Left forelimb (tissue), 1 donor: ENCODE results near the gene KIF12.

Experiments used
- DNase-seq: peaks from one replicate; pipeline ENCODE4 v3.0.0-alpha.2; 2018; ENCODE audit warnings: low spot score

The KIF12 gene

GRCh38 chr9:114123031-114123977 is 24.2 kb upstream of the KIF12 start:
- DNase-seq, result no peak

GRCh38 chr9:114122136-114123027 is 23.3 kb upstream of the KIF12 start:
- peak; percentile 52 for DNase-seq

- peak; percentile 58 for DNase-seq
Observed at GRCh38 chr9:114121227-114122135, 22.4 kb upstream of the KIF12 start.

- DNase-seq, result no peak
Observed at GRCh38 chr9:114120192-114121014, 21.3 kb upstream of the KIF12 start.

DNA sequence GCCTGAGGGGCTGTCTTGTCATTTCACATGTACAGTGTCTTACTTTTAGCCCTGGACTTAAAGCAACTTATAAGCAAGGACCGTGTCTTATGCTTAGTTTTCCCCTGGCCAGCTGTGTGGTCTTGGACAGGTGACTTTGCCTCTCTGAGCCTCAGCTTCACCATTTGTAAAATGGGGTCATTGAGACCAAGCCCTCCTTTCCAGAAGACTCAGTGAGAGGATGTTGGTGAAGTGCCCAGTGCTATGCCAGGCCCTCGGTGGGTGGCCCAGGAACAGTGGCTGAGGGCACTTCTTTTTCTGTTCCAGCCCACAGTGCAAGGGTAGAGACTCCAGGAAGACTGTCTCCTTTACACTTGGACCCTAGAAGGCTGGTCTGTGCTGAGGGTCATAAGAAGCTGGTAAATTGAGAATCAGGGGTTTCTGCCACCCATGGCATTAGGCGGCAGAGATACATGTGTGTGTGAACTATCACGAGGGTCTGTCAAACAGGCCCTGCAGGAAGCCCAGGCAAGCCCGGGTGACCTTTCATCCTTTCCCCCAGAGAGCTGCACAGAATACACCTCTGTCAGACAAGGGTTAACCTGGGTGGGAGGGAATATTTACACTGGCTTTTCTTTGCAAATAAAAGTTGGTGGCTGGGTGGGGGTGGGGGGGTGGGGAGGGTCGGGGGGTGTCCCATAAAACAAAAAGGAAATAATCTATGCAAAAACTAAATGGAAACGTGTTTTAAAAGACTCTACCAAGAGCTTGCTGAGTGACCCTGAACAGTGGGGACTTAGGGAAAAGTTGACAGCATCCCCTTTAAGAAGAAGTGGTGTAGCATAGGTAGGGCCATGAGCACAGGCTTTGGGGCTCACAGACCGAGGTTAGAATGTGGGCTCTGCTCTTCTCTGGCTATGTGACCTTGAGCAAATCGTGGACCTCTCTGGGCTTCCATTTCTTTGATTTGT is 20.4 kb upstream of the KIF12 start:
- no peak for DNase-seq

DNA sequence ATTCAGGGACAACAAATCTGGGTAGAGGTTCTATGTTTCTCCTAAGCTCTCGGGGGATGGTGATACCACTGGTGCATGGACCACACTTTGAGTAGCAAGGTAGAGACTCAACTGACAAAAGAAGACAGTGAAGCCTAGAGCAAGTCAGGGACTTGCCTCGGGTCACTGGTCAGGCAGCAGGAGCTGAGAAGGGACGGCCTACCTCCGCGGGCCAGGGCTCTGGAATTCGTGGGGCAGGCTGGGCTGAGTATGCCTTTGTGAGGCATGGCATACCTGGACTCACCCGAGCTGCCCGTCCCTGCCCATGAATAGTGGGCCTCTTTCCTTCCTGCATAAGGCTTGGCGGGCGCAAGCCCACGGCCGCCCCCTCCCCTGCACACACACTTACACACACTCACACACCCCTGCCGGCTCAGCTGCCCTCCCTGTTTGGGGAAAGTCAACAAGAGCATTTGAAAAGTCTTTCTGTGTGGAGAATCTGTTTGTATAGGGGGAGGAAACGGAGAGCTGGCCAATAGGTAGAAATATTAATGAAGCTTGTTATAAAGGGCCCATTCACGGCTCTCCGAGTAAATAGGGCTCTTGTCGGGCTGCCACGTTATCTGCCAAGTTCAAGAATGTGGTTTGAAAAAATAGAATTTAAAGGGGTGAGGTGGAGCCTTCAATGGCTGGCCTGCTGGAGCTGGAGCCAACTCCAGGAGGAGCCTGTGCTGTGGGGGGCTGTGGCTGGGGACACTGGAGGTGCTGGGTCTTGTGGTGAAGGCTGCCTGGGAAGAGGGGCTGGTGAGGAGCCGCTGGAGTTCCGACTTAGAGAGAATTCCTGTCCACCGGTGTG is 19.1 kb upstream of the KIF12 start:
- peak; percentile 54 for DNase-seq

DNA sequence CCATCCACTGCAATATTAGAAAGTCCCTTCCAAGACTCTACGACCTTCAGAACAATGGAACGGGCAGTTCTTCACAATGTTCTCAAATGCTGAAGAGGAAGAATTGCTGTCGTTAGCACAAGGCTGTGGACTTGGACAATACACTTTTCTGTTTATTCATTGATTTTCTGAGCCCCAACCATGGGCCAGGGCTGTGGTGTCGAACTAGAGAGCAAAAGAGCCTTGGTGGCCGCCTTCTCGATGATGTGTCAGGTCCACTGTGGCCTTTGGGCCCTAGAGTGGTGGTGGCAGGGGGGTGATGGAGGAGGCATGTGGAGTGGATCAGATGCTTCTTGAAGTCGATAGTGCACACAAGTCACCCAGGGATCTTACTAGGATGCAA is 18.5 kb upstream of the KIF12 start:
- no peak for DNase-seq

DNA sequence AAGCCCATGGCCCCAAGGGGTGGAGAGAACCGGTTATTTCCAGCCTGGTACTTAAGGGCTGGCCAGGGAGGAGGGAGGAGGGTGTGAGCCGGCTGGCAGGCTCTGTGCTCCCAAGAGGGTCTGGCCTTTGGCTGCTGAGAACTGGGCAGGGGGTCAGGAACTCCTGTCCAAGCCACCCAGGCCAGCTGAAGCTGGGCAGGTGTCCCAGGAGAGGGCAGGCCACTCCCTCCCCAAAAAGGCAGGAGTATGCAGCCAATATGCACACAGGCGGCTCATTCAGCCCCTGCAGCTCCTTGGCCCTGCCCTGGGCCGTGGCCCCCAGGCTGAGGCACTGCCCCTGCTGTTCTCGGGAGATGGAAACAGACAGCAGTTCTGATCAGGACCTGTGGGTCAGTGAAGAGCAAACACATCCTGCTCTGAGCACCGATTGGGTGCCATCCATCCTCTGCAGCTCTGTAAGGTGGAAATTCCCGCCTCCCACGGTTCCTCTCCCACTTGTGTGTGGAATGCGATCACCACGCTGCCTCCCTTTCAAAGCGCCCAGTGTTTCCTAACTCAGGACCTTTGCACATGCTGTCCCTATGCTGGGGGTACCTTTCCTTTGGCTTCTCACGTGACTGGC is 17.1 kb upstream of the KIF12 start:
- DNase-seq, result no peak

- no peak for DNase-seq
Observed at GRCh38 chr9:114115654-114116125, 16.6 kb upstream of the KIF12 start.

- no peak for DNase-seq
Observed at GRCh38 chr9:114114364-114114763, 15.3 kb upstream of the KIF12 start.

DNA sequence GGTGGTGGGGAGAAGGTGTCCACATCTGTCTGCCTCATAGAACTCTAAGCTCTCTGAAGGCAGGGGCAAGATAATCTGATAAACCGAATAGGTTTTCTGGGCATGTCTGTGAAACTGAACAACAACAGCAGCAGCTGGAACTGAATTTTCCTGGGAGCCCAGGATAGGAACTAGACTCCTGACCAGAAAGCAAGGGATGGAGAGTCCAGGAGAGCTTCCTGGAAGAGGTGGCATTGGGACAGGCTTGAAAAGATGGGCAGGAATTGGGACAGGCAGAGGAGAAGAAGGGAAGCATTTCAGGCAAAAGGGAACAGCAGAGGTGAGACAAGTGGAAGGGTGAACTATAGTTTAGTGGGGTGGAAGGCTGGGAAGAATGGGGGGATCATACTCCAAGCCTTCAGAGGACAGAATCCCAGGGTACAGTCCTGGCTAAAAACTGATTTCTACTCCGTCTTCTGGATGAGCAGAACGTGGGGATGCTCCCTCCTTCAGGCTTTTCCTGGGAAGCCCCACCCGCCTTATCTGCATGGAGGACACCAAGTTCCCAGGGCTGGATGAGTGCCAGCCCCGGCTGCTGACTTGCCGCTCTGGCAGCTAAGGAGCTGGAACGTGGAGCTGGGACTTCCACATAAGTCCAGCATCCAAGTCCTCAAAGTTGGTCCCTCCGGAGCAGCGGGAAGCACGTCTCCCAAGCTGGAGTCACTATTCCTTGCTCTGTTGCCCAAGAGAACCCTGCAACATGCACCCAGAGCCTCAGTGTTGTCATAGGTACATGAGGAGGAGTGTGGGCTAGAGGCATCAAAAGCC is 13.9 kb upstream of the KIF12 start:
- no peak for DNase-seq

DNA sequence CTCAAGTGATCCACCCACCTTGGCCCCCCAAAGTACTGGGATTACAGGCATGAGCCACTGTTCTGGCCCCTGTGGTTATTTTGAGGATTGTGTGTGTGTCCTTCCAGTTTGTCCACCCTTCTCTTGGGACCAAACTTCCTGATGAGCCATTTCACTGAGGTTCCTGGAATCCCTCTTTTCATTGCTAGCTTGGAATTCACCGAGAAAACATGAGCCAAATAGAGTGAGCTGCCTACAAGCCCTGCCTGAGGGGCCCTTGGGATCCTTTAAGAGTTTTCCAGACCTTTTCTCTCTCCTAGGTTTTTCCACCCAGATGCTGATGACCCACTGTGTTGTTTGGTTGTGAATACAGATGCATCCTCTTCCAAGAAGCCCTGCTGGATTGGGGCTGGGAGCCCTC is 13.2 kb upstream of the KIF12 start:
- no peak for DNase-seq

GRCh38 chr9:114110180-114110579 is 11.1 kb upstream of the KIF12 start:
- no peak for DNase-seq

GRCh38 chr9:114109124-114109523 is 10.0 kb upstream of the KIF12 start:
- no peak for DNase-seq

- peak; percentile 86 for DNase-seq
Observed at GRCh38 chr9:114108016-114108833, 9.1 kb upstream of the KIF12 start.

DNA sequence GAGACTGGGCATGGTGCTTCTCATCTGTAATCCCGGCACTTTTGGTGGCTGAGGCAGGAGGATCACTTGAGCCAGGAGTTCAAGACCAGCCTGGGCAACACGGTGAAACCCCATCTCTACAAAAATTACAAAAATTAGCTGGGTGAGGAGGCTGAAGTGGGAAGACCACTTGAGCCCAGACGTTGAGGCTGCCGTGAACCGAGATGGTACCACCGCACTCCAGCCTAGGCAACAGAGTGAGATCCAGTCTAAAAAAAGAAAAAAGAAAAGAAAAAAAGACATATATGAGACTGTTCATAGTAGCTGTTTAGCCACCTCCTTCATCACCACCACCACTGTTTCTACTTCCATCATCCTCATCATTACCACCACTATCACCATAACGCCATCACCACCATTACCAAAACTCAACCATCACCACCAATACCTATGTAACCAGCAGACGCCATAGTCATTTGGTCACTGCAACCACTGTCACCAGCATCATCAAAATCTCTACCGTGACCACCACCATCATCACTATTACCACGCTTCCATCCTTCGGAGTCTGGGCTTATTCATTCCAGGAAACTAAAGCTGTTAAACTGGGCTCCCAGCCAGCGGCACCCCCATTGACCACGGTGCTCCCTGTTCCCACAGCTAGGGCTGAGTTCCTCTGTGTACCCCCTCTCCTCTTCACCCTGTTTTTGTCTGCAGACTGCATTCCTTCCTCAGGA is 8.4 kb upstream of the KIF12 start:
- DNase-seq, result no peak
